Ovary (tissue), 9 donors: ENCODE results near the gene PLBD1. TPM values are rescaled to one million over a fixed set of nuclear protein-coding genes. Genes with fewer than 3 reads are reported as not detected.

Experiments used
- DNase-seq, 5 donors: peaks; one replicate each; pipeline ENCODE4 v3.0.0-alpha.2; 2019 to 2020
- H3K27ac ChIP-seq, 2 donors: fragments of 200-600 bp; one replicate each; pipeline versions ENCODE4 v1.5.1 to v1.8.0; 2019 to 2022
- H3K27me3 ChIP-seq: fragments of 200-600 bp; one replicate; pipeline ENCODE4 v1.8.0; 2022
- H3K36me3 ChIP-seq: fragments of 200-600 bp; sonication (generic); one replicate; pipeline ENCODE4 v1.5.1; 2019
- H3K4me1 ChIP-seq: one replicate; pipeline ENCODE4 v1.8.1; 2013; ENCODE audit warnings: mild to moderate bottlenecking, moderate library complexity; ENCODE audit not compliant: insufficient read depth
- H3K4me3 ChIP-seq: fragments of 200-600 bp; sonication (generic); one replicate; pipeline ENCODE4 v1.5.1; 2017
- H3K9me3 ChIP-seq, 2 donors: fragments of 200-600 bp in 1 of 2; sonication (generic) in 1 of 2; one replicate each; pipeline versions ENCODE4 v1.5.1 to v1.8.1; 2013 to 2019; ENCODE audit warnings: mild to moderate bottlenecking in 1 of 2, moderate library complexity in 1 of 2
- CTCF ChIP-seq, 3 donors: fragments of 450-650 bp in 2 of 3; fragments of 200-600 bp in 1 of 3; IDR thresholded peaks; one replicate each; pipeline versions ENCODE4 v1.5.1 to v1.8.0; 2016 to 2022; ENCODE audit warnings: antibody characterized with exemption in 3 of 3, mild to moderate bottlenecking in 1 of 3
- EP300 ChIP-seq: sonication (generic); formaldehyde crosslinking; IDR thresholded peaks from one replicate; pipeline ENCODE4 v1.6.1; 2017; ENCODE audit warnings: antibody characterized with exemption
- POLR2A ChIP-seq: fragments of 450-650 bp; IDR thresholded peaks from one replicate; pipeline ENCODE4 v1.6.1; 2017; ENCODE audit warnings: antibody characterized with exemption, mild to moderate bottlenecking, moderate library complexity
- WGBS, 3 donors: extraction: QIAGEN DNeasy Blood & Tissue Kit in 1 of 3; methylation state at CpG; one replicate each; pipeline versions ENCODE4 v1.1.5 to v1.1.7; 2013 to 2017; 5-methylcytosine and 5-hydroxymethylcytosine counted together
- intact Hi-C, 4 donors: fragments of 100-400 bp; cut with DNase I; formaldehyde crosslinking; loops; one replicate each; pipeline versions ENCODE4 v1.11.0 to v1.15.1; 2022 to 2023
- polyA plus RNA-seq, 2 donors: library from polyadenylated mRNA; stranded (reverse); fragments of 200-250 nt in 1 of 2; fragments of 350-450 nt in 1 of 2; fragmentation: Illumina TruSeq in 1 of 2; extraction: RNeasy Lipid Tissue Mini Kit (QIAGEN cat#74804) in 1 of 2; gene quantifications; one replicate each; pipeline ENCODE4 v1.2.3, GENCODE V29; 2013 to 2014
- total RNA-seq, 7 donors: library from RNA; depleted of rRNA in 2 of 7; stranded (reverse); fragments of >200 nt in 2 of 7; fragmentation: NEBNext Ultra II Directional in 3 of 7; extraction: Animal tissue kit (Norgen Biotek cat#: 25700) in 3 of 7; gene quantifications; one replicate each; pipeline versions ENCODE4 v1.1.0 to v1.2.4, GENCODE V29; 2016 to 2023
- donor health status: DM: no; HTN: no; CAD: no; lungs with moderate emphysema.
- donor health status: DM: no; HTN: no; CAD: no.
- donor health status: Bipolar disorder and iron deficiency.
- donor health status: DM: yes; HTN: yes; CAD: no.
- donor health status: DM: no; HTN: no; CAD: no.
- donor health status: DM: yes; HTN: yes; CAD: no.

PLBD1 gene
- total and polyA plus RNA-seq, 9 donors: 1.1 to 54.0 (median 4.6) TPM

DNA sequence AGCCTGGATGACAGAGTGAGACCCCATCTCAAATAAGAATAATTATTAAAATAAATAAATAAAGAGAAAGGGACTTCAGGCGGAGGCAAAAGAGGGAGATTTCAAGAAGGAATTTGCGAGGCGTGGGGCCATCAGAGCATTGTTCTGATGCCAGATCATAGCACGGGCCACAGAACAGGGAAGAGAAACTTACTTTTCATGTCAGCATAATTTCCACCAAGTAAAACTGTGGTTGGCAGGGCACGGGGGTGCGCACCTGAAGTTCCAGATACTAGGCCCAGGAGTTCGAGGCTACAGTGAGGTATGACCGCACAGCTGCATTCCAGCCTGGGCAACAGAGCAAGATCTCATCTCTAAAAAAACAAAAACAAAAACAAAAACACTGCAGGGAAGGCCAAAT is 11.0 kb upstream of the PLBD1 start:
- DNase-seq: no peak

DNA sequence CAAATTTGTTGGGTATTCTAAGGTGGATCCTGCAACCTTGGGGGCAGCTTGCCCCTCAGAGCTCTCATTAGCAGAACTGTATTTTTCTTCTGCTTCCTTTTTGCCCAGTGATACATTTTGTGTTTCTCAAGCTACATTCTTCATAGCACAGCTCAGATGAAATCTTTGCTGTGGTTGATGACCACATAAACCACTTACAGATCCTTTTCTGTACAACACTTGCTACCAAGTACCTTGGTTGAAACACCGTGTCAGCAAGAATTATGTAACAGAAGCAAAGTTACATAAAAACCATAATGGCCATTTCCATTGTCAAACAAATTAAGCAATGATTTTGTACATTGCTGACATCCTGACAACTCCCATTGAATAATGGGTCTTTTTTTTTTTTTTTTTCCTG is 9.7 kb upstream of the PLBD1 start:
- H3K36me3 ChIP-seq: no peaks in the 10 kb centered on the region
- 84 to 96% (median 93%) methylated on average over 1 of the region's 1 CpG for WGBS, 3 donors
- intact Hi-C loops: no loop called here
- no peaks in the 10 kb centered on the region for H3K9me3 ChIP-seq
- no peak overlapping the region for H3K27ac ChIP-seq
- no peak for TF ChIP-seq CTCF (IDR thresholded peaks at IDR 0.05)
- no peak for TF ChIP-seq POLR2A
- no peak for TF ChIP-seq EP300
- H3K4me1 ChIP-seq: no peaks in the 10 kb centered on the region
- no peaks in the 10 kb centered on the region for H3K27me3 ChIP-seq
- DNase-seq: no peak
- H3K4me3 ChIP-seq: no peak overlapping the region

More for the DNA sequence above, 11.0 kb upstream of the PLBD1 start:
- Histone ChIP-seq H3K36me3 (no peaks in the 10 kb centered on the region), H3K4me3 (no peak overlapping the region), H3K27me3 (no peaks in the 10 kb centered on the region), H3K9me3 (no peaks in the 10 kb centered on the region), H3K27ac (no peak overlapping the region), H3K4me1 (no peaks in the 10 kb centered on the region)
- TF ChIP-seq POLR2A (no peak), CTCF (IDR thresholded peaks at IDR 0.05) (no peak), EP300 (no peak)
- intact Hi-C loops: no loop called here
- WGBS, 3 donors: 94 to 96% (median 96%) methylated on average over 8 of the region's 8 CpGs

DNA sequence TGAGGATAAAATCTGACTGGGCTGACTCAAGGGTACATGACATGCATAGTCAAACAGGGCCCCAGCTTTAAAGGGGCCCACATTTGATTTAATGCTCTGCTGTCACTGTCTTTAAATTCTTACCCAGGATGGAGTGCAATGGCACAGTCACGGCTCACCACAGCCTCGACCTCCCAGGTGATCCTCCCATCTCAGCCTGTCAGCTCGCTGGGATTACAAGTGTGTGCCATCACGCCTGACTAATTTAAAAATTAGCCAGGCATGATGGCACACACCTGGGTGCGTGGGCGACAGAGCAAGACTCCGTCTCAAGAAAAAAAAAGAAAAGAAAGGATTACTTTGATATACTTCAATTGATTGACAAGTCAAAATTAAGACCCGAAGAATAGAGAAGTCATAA is 9.2 kb upstream of the PLBD1 start:
- Histone ChIP-seq H3K27me3 (no peaks in the 10 kb centered on the region), H3K4me3 (no peak overlapping the region), H3K4me1 (no peaks in the 10 kb centered on the region), H3K27ac (no peak overlapping the region), H3K36me3 (no peaks in the 10 kb centered on the region), H3K9me3 (no peaks in the 10 kb centered on the region)
- intact Hi-C loops: no loop called here
- TF ChIP-seq CTCF (IDR thresholded peaks at IDR 0.05): no peak
- no peak for TF ChIP-seq EP300
- TF ChIP-seq POLR2A: no peak
- DNase-seq: no peak
- WGBS, 3 donors: 80 to 81% (median 81%) methylated on average over 8 of the region's 8 CpGs

DNA sequence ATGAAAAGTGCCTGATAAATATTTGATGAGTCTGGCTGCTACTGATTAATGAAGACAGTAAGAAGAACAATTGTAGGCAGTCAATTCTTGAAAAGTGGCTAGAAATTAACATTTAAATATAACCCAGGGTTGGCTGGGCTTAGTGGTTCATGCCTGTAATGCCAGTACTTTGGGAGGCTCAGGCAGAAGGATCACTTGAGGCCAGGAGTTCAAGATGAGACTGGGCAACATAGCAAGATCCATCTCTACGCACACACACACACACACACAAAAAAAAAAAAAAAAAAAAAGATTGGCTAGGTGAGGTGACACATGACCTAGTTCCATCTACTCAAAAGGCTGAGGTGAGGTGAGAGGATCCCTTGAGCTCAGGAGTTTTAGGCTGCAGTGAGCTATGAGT is 7.9 kb upstream of the PLBD1 start:
- WGBS, 3 donors: 85 to 90% (median 90%) methylated on average over 1 of the region's 1 CpG
- H3K27ac ChIP-seq: no peak overlapping the region
- intact Hi-C loops: no loop called here
- H3K27me3 ChIP-seq: no peaks in the 10 kb centered on the region
- DNase-seq: no peak
- no peaks in the 10 kb centered on the region for H3K36me3 ChIP-seq
- no peaks in the 10 kb centered on the region for H3K9me3 ChIP-seq
- no peaks in the 10 kb centered on the region for H3K4me1 ChIP-seq
- H3K4me3 ChIP-seq: no peak overlapping the region
- TF ChIP-seq EP300 (no peak), POLR2A (no peak), CTCF (IDR thresholded peaks at IDR 0.05) (no peak)

DNA sequence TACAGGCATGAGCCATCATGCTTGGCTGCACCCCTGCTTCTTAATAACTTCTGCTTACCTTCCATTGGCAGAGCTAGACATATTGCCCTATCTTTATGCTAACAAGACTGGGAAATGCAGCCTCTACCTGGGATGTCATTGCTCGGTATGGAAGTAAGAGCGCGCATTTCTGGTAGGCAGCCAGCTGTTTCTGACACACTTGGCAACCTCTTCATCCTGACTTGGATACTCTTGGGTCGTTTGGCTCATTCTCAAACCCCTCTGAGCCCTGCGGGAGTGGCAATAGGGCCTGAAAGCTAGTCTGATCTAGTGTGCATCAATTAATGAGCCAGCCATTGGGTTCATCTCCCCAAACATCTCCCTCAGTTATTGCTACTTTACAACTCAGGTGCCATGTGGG is 5.4 kb upstream of the PLBD1 start:
- no peak for TF ChIP-seq EP300
- no peak overlapping the region for H3K4me3 ChIP-seq
- intact Hi-C loops: no loop called here
- peaks cover under 1% of the 10 kb centered on the region for H3K4me1 ChIP-seq
- WGBS, 3 donors: 85 to 91% (median 86%) methylated on average over 5 of the region's 5 CpGs
- H3K36me3 ChIP-seq: no peaks in the 10 kb centered on the region
- DNase-seq: no peak
- no peaks in the 10 kb centered on the region for H3K9me3 ChIP-seq
- no peak overlapping the region for H3K27ac ChIP-seq
- H3K27me3 ChIP-seq: no peaks in the 10 kb centered on the region
